Activated B cell treated with CpG ODN at 0.5 μM for 24 hours (primary cell): Measurements from ENCODE around the gene SNCAIP. TPM values are rescaled to one million over a fixed set of nuclear protein-coding genes. Genes with fewer than 3 reads are reported as not detected.

Experiments used
- ATAC-seq: fragments of 200-7000 bp; cut with Tn5 transposase; one replicate; pipeline ENCODE4 v1.10.0; 2021; ENCODE audit warnings: low read depth, mild to moderate bottlenecking, moderate library complexity
- CTCF ChIA-PET: fragments of 350-600 bp; sonication (Branson Sonifier 250); formaldehyde crosslinking; loops from one replicate; lab custom pipeline; 2021; ENCODE audit warnings: antibody characterized with exemption; lab: Charles Lee
- POLR2A ChIA-PET: fragments of 350-600 bp; sonication (Branson Sonifier 250); formaldehyde crosslinking; loops from one replicate; lab custom pipeline; 2021; ENCODE audit warnings: antibody characterized with exemption; lab: Charles Lee
- DNase-seq: peaks from one replicate; pipeline ENCODE4 v3.0.0; 2022
- H3K27ac Mint-ChIP-seq: one replicate; pipeline ENCODE4 v1.8.0; 2020; ENCODE audit warnings: mixed read lengths
- H3K27me3 Mint-ChIP-seq: one replicate; pipeline ENCODE4 v1.8.0; 2021; ENCODE audit warnings: mixed read lengths
- H3K36me3 Mint-ChIP-seq: one replicate; pipeline ENCODE4 v1.8.0; 2021; ENCODE audit warnings: low read depth, mixed read lengths
- H3K4me1 Mint-ChIP-seq: one replicate; pipeline ENCODE4 v1.8.0; 2021; ENCODE audit warnings: mixed read lengths
- H3K4me3 Mint-ChIP-seq: one replicate; pipeline ENCODE4 v1.8.0; 2020; ENCODE audit warnings: mild to moderate bottlenecking, mixed read lengths
- H3K9me3 Mint-ChIP-seq: one replicate; pipeline ENCODE4 v1.8.0; 2020; ENCODE audit warnings: mixed read lengths
- intact Hi-C: fragments of 100-400 bp; cut with micrococcal nuclease; formaldehyde crosslinking; loops from one replicate; pipeline ENCODE4 v1.15.1; 2024
- total RNA-seq: library from RNA; stranded (reverse); gene quantifications from 2 replicates; pipeline ENCODE4 v1.2.3, GENCODE V29; 2022
- TF ChIP-seq, protein P1 (sequence below): fragments of 200-600 bp; IDR thresholded peaks from one replicate; pipeline ENCODE4 v1.8.0; 2022; ENCODE audit warnings: antibody characterized with exemption, mild to moderate bottlenecking

The SNCAIP gene
- total RNA-seq, 1 donor from 2014 or later: not detected

- Mint-ChIP-seq H3K4me3 (no peak overlapping the region), H3K27me3 (peaks cover 14% of the 10 kb centered on the region), H3K27ac (no peak overlapping the region), H3K9me3 (no peaks in the 10 kb centered on the region), H3K4me1 (no peaks in the 10 kb centered on the region), H3K36me3 (no peaks in the 10 kb centered on the region)
- ATAC-seq: no peak
- no peak for DNase-seq
- TF ChIP-seq, protein P1, sequence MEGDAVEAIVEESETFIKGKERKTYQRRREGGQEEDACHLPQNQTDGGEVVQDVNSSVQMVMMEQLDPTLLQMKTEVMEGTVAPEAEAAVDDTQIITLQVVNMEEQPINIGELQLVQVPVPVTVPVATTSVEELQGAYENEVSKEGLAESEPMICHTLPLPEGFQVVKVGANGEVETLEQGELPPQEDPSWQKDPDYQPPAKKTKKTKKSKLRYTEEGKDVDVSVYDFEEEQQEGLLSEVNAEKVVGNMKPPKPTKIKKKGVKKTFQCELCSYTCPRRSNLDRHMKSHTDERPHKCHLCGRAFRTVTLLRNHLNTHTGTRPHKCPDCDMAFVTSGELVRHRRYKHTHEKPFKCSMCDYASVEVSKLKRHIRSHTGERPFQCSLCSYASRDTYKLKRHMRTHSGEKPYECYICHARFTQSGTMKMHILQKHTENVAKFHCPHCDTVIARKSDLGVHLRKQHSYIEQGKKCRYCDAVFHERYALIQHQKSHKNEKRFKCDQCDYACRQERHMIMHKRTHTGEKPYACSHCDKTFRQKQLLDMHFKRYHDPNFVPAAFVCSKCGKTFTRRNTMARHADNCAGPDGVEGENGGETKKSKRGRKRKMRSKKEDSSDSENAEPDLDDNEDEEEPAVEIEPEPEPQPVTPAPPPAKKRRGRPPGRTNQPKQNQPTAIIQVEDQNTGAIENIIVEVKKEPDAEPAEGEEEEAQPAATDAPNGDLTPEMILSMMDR: no peak
- POLR2A ChIA-PET: no interaction called here
- intact Hi-C loops: no loop called here
- CTCF ChIA-PET: no interaction called here
These were observed 111.2 kb downstream of the SNCAIP start for GRCh38 chr5:122423221-122423620.

DNA sequence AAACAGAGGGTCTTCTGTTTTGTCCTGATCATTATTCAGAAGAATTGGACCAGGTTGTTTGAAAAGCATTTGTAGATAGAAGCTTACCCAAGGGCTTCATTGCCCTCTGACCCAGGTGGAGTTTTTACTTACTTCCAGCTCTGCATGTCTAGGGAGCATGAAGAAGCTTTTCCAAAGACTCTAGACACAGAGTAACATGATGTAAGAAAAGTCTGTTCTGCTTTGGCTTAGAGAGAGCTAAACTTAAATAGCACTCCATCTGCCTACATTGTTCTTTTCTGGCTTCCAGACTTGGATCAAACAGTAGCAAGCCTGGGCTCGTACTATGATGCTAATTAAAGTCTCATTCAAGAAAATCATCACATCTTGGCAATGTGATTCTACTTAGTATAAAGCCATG, 112.1 kb downstream of the SNCAIP start:
- CTCF ChIA-PET: no interaction called here
- intact Hi-C loops: no loop called here
- TF ChIP-seq, protein P1: no peak
- no peak for DNase-seq
- no peak overlapping the region for H3K4me3 Mint-ChIP-seq
- ATAC-seq: no peak
- no peaks in the 10 kb centered on the region for H3K36me3 Mint-ChIP-seq
- no peaks in the 10 kb centered on the region for H3K4me1 Mint-ChIP-seq
- peaks cover 3% of the 10 kb centered on the region for H3K9me3 Mint-ChIP-seq
- peaks cover 9% of the 10 kb centered on the region for H3K27me3 Mint-ChIP-seq
- H3K27ac Mint-ChIP-seq: no peak overlapping the region
- POLR2A ChIA-PET: no interaction called here

DNA sequence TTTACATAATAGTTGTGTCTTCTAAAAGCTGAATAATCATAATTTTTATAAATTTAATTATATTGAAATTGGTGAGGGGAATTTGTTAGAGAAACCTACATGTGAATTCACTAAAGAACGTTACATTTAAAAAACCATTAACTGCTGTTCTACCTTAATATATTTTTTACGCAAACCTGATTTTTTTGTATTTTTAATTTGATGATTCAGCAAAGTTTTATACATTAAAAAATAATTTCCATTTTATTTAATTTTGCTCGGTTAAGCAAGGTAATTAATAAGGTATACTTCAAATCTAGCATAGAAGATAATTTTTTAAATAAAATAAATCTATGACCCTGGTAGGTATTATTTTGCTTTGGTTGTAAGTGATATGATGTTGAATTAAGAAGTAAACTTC, 114.3 kb downstream of the SNCAIP start:
- H3K27me3 Mint-ChIP-seq: peaks cover 9% of the 10 kb centered on the region
- CTCF ChIA-PET: no interaction called here
- H3K4me3 Mint-ChIP-seq: no peak overlapping the region
- peaks cover 3% of the 10 kb centered on the region for H3K9me3 Mint-ChIP-seq
- TF ChIP-seq, protein P1: no peak
- H3K4me1 Mint-ChIP-seq: no peaks in the 10 kb centered on the region
- POLR2A ChIA-PET: no interaction called here
- DNase-seq (no peak), ATAC-seq (no peak)
- no peaks in the 10 kb centered on the region for H3K36me3 Mint-ChIP-seq
- no peak overlapping the region for H3K27ac Mint-ChIP-seq
- intact Hi-C loops: no loop called here

DNA sequence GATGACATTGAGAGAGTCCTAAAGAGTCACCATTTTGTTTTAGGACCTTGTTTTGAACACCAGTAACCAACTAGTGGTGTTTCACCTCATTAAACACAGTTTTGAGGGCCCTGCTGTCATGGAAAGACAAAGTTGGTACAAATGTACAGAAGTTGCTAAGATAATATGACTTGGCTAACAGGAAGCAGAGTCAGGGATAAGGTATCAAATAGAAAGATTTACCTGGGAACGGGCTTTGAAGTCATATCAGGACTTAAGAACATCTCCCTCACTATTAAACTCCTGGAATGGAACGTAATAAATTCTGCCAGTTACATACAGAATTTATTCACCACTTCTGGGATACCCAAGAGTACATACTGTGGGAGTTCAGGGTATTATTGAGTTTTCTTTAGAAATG, 115.6 kb downstream of the SNCAIP start:
- TF ChIP-seq, protein P1: no peak
- DNase-seq (no peak), ATAC-seq (no peak)
- intact Hi-C loops: no loop called here
- Mint-ChIP-seq H3K4me3 (no peak overlapping the region), H3K4me1 (no peaks in the 10 kb centered on the region), H3K27me3 (peaks cover 7% of the 10 kb centered on the region), H3K27ac (no peak overlapping the region), H3K36me3 (no peaks in the 10 kb centered on the region), H3K9me3 (peaks cover 3% of the 10 kb centered on the region)
- ChIA-PET CTCF (no interaction called here), POLR2A (no interaction called here)

DNA sequence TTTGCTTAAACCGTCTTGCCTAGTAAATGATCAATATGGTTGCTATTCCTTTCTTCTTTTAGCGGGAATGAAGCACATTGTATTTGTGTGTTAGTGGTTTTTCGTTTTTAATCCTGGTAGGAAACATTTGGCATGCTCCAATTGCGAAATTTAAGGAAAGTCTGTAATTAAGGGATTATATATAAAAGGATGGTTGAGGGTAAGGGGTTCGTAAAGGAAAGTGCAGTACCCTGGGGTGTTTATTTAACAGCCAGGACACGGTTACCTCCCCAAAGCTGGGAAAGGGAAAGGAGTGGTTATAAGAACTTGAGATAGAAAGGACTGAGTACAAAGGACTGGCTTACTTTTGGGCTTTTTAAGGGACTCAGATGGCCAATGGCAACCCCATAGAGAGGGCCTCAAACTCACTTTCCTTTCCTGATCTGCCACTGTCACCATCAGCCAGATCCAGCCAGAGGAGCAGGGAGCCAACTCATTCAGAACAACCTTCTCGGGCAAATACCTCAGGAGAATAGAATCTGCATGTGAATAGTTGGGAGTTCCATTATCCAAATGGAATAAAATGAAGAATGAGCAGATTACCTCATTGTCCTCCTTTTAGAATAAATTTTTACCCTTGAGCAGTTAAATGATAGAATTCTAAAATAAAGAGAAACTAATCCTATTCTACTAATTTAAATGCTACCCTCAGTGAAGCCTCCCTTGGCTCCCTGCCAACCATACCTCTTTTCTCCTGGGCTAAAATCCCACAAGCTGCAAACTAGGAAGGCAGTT, 117.7 kb downstream of the SNCAIP start:
- DNase-seq (no peak), ATAC-seq (no peak)
- H3K9me3 Mint-ChIP-seq: peaks cover 3% of the 10 kb centered on the region
- ChIA-PET POLR2A (no interaction called here), CTCF (no interaction called here)
- TF ChIP-seq, protein P1: no peak
- intact Hi-C loops: no loop called here
- no peak overlapping the region for H3K4me3 Mint-ChIP-seq
- H3K36me3 Mint-ChIP-seq: no peaks in the 10 kb centered on the region
- H3K27ac Mint-ChIP-seq: no peak overlapping the region
- H3K27me3 Mint-ChIP-seq: peaks cover 4% of the 10 kb centered on the region
- H3K4me1 Mint-ChIP-seq: no peaks in the 10 kb centered on the region
